Left lung (tissue), 10 donors: ENCODE data around the gene PSMA8. TPM values are rescaled to one million over a fixed set of nuclear protein-coding genes. Genes with fewer than 3 reads are reported as not detected.

Source experiments
- ATAC-seq: fragments of 200-7000 bp; cut with Tn5 transposase; one replicate; pipeline ENCODE4 v1.9.1; 2020; ENCODE audit warnings: moderate library complexity
- DNase-seq, 4 donors: peaks; one replicate each; pipeline ENCODE4 v3.0.0-alpha.2; 2013 to 2020
- H3K27ac ChIP-seq, 2 donors: fragments of 200-600 bp; sonication (generic) in 1 of 2; one replicate each; pipeline versions ENCODE4 v1.5.0 to v1.8.0; 2020 to 2021
- H3K27me3 ChIP-seq, 2 donors: fragments of 200-600 bp; sonication (generic) in 1 of 2; one replicate each; pipeline versions ENCODE4 v1.5.0 to v1.8.0; 2020 to 2021
- H3K36me3 ChIP-seq, 2 donors: fragments of 200-600 bp; sonication (generic) in 1 of 2; one replicate each; pipeline versions ENCODE4 v1.5.0 to v1.8.0; 2020 to 2021
- H3K4me1 ChIP-seq, 2 donors: fragments of 200-600 bp; one replicate each; pipeline ENCODE4 v1.8.0; 2021
- H3K4me3 ChIP-seq, 2 donors: fragments of 200-600 bp; sonication (generic) in 1 of 2; one replicate each; pipeline versions ENCODE4 v1.5.0 to v1.8.0; 2020 to 2021; ENCODE audit warnings: mild to moderate bottlenecking in 1 of 2
- H3K9me3 ChIP-seq, 2 donors: fragments of 200-600 bp; sonication (generic) in 1 of 2; one replicate each; pipeline versions ENCODE4 v1.5.0 to v1.8.0; 2020 to 2021
- CTCF ChIP-seq, 2 donors: fragments of 200-600 bp; sonication (generic) in 1 of 2; IDR thresholded peaks; one replicate each; pipeline versions ENCODE4 v1.5.0 to v1.8.0; 2021; ENCODE audit warnings: antibody characterized with exemption in 2 of 2
- intact Hi-C, 2 donors: fragments of 100-400 bp; cut with DNase I; formaldehyde crosslinking; loops; one replicate each; pipeline versions ENCODE4 v1.11.2 to v1.14.2; 2022
- polyA plus RNA-seq, 6 donors: library from polyadenylated mRNA; unstranded; fragments of 120-200 nt; gene quantifications; one replicate each; pipeline ENCODE4 v1.2.1, GENCODE V29; 2013; ENCODE audit not compliant: insufficient read length in 6 of 6
- total RNA-seq, 2 donors: library from RNA; stranded (reverse); fragmentation: NEBNext Ultra II Directional; extraction: Animal tissue kit (Norgen Biotek cat#: 25700); gene quantifications; one replicate each; pipeline ENCODE4 v1.2.1, GENCODE V29; 2021
- donor health status: DM: no; HTN: yes; CAD: no.
- donor health status: DM: no; HTN: no; CAD: no.

Gene PSMA8
- total and polyA plus RNA-seq, 8 donors = 0.13 to 0.15 TPM; not detected in 6

DNA sequence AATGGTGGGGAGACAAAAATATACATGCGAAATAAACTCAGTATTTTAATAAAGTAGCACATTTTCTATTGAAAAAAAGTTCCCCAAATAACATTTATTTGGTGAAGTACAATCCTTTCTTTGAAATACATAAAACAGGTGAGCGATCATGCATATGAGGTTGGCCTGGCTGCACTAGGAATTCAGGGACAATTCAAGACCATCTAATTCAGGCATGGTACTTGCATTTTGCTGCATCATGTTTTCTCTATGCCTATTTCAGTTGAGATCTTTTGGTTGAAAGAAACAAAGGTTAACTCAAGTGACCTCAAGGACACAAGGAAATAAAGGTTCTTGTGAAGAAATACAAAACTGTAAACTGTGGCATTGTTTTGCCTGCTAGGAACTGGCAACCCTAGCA lies 72.8 kb downstream of the PSMA8 start:
- DNase-seq (no peak), ATAC-seq (no peak)
- H3K27ac ChIP-seq = no peak overlapping the region
- H3K9me3 ChIP-seq = no peaks in the 10 kb centered on the region
- no peaks in the 10 kb centered on the region for H3K36me3 ChIP-seq
- H3K4me1 ChIP-seq = no peaks in the 10 kb centered on the region
- intact Hi-C loops = no loop called here
- no peaks in the 10 kb centered on the region for H3K27me3 ChIP-seq
- no peak overlapping the region for H3K4me3 ChIP-seq
- TF ChIP-seq CTCF (IDR thresholded peaks at IDR 0.05) = no peak

- Histone ChIP-seq H3K27me3 (no peaks in the 10 kb centered on the region), H3K36me3 (no peaks in the 10 kb centered on the region), H3K27ac (no peak overlapping the region), H3K4me3 (no peak overlapping the region), H3K9me3 (no peaks in the 10 kb centered on the region), H3K4me1 (no peaks in the 10 kb centered on the region)
- intact Hi-C loops = no loop called here
- ATAC-seq = no peak
- no peak for TF ChIP-seq CTCF (IDR thresholded peaks at IDR 0.05)
- no peak for DNase-seq
Observed at GRCh38 chr18:26207937-26208336, 74.3 kb downstream of the PSMA8 start.

- intact Hi-C loops = no loop called here
- ATAC-seq (peak; percentile 92), DNase-seq (no peak)
- no peak overlapping the region for H3K4me3 ChIP-seq
- no peaks in the 10 kb centered on the region for H3K27me3 ChIP-seq
- H3K36me3 ChIP-seq = no peaks in the 10 kb centered on the region
- no peaks in the 10 kb centered on the region for H3K4me1 ChIP-seq
- H3K9me3 ChIP-seq = no peaks in the 10 kb centered on the region
- no peak for TF ChIP-seq CTCF (IDR thresholded peaks at IDR 0.05)
- no peak overlapping the region for H3K27ac ChIP-seq
Observed at GRCh38 chr18:26208977-26209376, 75.3 kb downstream of the PSMA8 start.

DNA sequence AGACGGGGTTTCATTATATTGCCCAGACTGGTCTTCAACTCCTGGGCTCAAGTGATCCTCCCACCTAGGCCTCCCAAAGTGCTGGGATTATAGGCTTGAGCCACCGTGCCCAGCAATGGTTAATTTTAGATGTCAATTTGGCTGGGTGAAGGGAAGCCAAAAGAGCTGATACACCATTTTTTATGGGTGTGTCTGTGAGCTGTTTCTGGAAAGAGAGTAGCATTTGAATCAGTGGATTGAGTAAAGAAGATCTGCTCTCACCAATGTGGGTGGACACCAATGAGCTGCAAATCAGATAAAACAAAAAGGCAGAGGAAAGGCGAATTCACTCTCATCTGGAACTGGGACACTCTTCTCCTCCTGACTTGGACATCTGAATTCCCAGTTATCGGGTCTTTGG lies 76.5 kb downstream of the PSMA8 start:
- DNase-seq (no peak), ATAC-seq (no peak)
- H3K27ac ChIP-seq = no peak overlapping the region
- TF ChIP-seq CTCF (IDR thresholded peaks at IDR 0.05) = no peak
- H3K27me3 ChIP-seq = no peaks in the 10 kb centered on the region
- H3K36me3 ChIP-seq = no peaks in the 10 kb centered on the region
- H3K9me3 ChIP-seq = no peaks in the 10 kb centered on the region
- intact Hi-C loops = no loop called here
- no peak overlapping the region for H3K4me3 ChIP-seq
- H3K4me1 ChIP-seq = no peaks in the 10 kb centered on the region

GRCh38 chr18:26215247-26215970 lies 81.7 kb downstream of the PSMA8 start:
- no peak for DNase-seq
- H3K9me3 ChIP-seq = no peaks in the 10 kb centered on the region
- no peaks in the 10 kb centered on the region for H3K36me3 ChIP-seq
- intact Hi-C loops = no loop called here
- no peaks in the 10 kb centered on the region for H3K27me3 ChIP-seq
- no peak overlapping the region for H3K4me3 ChIP-seq
- no peaks in the 10 kb centered on the region for H3K4me1 ChIP-seq
- no peak overlapping the region for H3K27ac ChIP-seq
- ATAC-seq = no peak
- TF ChIP-seq CTCF (IDR thresholded peaks at IDR 0.05) = no peak
